Bronchial epithelial cell (primary cell): ENCODE data around the gene UVSSA. TPM values are rescaled to one million over a fixed set of nuclear protein-coding genes. Genes with fewer than 3 reads are reported as not detected.

Experiments
- DNase-seq: peaks from one replicate; pipeline ENCODE4 v3.0.0-alpha.2; 2010; ENCODE audit warnings: low read depth
- FAIRE-seq: peaks from 2 replicates; lab custom pipeline; 2011; peaks lifted over from hg19 to GRCh38; lab: Jason Lieb, UNC
- H3K27me3 ChIP-seq: 2 replicates; pipeline ENCODE4 v1.5.1; 2011; ENCODE audit warnings: low read length; ENCODE audit not compliant: control insufficient read depth, insufficient read depth
- H3K36me3 ChIP-seq: 2 replicates; pipeline ENCODE4 v1.5.1; 2011; ENCODE audit warnings: low read length; ENCODE audit not compliant: control insufficient read depth, insufficient read depth
- H3K4me3 ChIP-seq: 2 replicates; pipeline ENCODE4 v1.5.1; 2011; ENCODE audit warnings: mild to moderate bottlenecking, low read depth, low read length, control low read depth
- CTCF ChIP-seq: IDR thresholded peaks from 2 replicates; pipeline ENCODE4 v1.5.1; 2011; ENCODE audit warnings: mild to moderate bottlenecking, moderate library complexity, low read length, control low read depth, inconsistent platforms; ENCODE audit not compliant: insufficient read depth, severe bottlenecking
- total RNA-seq: library from RNA; depleted of rRNA; stranded (reverse); fragments of >200 nt; gene quantifications from 2 replicates; pipeline ENCODE4 v1.2.1, GENCODE V29; 2014

UVSSA gene
- total RNA-seq, 1 donor from 2014 or later, result 8.2 TPM

GRCh38 chr4:1396806-1397455 is 49.9 kb downstream of the UVSSA start:
- Histone ChIP-seq H3K4me3 (no peak overlapping the region), H3K27me3 (peaks cover 9% of the 10 kb centered on the region), H3K36me3 (no peaks in the 10 kb centered on the region)
- DNase-seq (no peak), FAIRE-seq (no peak)
- TF ChIP-seq CTCF, result no peak

- FAIRE-seq (no peak), DNase-seq (no peak)
- H3K27me3 ChIP-seq, result peaks cover 15% of the 10 kb centered on the region
- H3K36me3 ChIP-seq, result no peaks in the 10 kb centered on the region
- no peak overlapping the region for H3K4me3 ChIP-seq
- TF ChIP-seq CTCF, result no peak
These were observed 51.9 kb downstream of the UVSSA start for GRCh38 chr4:1398681-1399507.

- no peaks in the 10 kb centered on the region for H3K36me3 ChIP-seq
- FAIRE-seq (no peak), DNase-seq (no peak)
- no peak overlapping the region for H3K4me3 ChIP-seq
- peaks cover 21% of the 10 kb centered on the region for H3K27me3 ChIP-seq
- no peak for TF ChIP-seq CTCF
These were observed 52.6 kb downstream of the UVSSA start for GRCh38 chr4:1399508-1400190.

- Histone ChIP-seq H3K4me3 (no peak overlapping the region), H3K36me3 (no peaks in the 10 kb centered on the region), H3K27me3 (peaks cover 28% of the 10 kb centered on the region)
- FAIRE-seq (no peak), DNase-seq (no peak)
- TF ChIP-seq CTCF, result no peak
These were observed 53.3 kb downstream of the UVSSA start for GRCh38 chr4:1400191-1400805.

GRCh38 chr4:1400831-1401408 is 53.9 kb downstream of the UVSSA start:
- Histone ChIP-seq H3K4me3 (no peak overlapping the region), H3K36me3 (no peaks in the 10 kb centered on the region), H3K27me3 (peaks cover 28% of the 10 kb centered on the region)
- DNase-seq (no peak), FAIRE-seq (no peak)
- no peak for TF ChIP-seq CTCF
